GM19438 (cell line): ENCODE results near the gene ZRSR2.
"Not testable (repeated sequence)": the region's sequence is repeated elsewhere in the genome, so short reads cannot be mapped to it uniquely, and the experiment has no call there.

Experiments used
- ATAC-seq: cut with Tn5 transposase; IDR thresholded peaks from one replicate; pipeline ENCODE4 v1.9.1; 2021; ENCODE audit warnings: low read depth; ENCODE audit not compliant: unreplicated experiment

Gene ZRSR2, protein sequence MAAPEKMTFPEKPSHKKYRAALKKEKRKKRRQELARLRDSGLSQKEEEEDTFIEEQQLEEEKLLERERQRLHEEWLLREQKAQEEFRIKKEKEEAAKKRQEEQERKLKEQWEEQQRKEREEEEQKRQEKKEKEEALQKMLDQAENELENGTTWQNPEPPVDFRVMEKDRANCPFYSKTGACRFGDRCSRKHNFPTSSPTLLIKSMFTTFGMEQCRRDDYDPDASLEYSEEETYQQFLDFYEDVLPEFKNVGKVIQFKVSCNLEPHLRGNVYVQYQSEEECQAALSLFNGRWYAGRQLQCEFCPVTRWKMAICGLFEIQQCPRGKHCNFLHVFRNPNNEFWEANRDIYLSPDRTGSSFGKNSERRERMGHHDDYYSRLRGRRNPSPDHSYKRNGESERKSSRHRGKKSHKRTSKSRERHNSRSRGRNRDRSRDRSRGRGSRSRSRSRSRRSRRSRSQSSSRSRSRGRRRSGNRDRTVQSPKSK

DNA sequence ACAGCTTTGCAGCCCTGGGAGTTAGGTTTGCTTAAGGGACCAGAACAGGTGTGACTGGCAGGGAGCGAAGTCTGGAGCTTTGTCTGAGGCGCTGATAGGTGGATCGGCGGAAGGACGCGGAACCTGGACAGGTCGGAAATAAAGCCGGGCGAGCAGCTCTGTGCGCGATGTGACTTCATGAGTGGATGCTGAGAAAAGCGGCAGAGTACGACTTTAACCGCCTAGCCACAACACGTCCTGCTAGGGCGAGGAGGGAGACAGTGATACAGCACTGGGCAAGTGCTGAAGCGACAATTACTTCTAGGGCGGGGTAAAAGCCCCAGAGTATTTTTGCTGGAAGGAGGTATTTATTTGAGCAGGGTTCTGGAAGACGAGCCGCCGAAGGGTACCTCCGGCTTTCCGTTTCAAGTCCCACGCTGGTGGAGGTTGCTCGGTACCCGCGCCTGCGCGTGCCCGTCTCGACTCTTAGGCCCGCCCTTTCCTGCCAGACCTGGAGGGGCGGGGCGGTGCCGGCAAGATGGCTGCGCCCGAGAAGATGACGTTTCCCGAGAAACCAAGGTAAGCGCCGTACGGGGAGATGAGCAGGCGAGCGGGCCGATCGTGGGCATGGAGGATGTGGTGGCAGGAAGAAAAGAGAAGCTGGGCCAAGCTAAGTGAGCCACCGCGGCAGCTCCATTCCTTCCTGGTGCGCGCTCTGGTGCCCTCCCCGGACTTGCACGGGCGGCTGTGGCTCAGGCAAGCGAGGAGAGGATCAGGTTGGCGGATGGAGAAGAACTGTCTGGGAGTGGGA lies at the start of gene ZRSR2:
ZRSR2 (plus strand) TSS at position 506 of the 790 bp plus-strand sequence; CDS start at position 518, 12 bp downstream.
- peak; percentile 93 for ATAC-seq

DNA sequence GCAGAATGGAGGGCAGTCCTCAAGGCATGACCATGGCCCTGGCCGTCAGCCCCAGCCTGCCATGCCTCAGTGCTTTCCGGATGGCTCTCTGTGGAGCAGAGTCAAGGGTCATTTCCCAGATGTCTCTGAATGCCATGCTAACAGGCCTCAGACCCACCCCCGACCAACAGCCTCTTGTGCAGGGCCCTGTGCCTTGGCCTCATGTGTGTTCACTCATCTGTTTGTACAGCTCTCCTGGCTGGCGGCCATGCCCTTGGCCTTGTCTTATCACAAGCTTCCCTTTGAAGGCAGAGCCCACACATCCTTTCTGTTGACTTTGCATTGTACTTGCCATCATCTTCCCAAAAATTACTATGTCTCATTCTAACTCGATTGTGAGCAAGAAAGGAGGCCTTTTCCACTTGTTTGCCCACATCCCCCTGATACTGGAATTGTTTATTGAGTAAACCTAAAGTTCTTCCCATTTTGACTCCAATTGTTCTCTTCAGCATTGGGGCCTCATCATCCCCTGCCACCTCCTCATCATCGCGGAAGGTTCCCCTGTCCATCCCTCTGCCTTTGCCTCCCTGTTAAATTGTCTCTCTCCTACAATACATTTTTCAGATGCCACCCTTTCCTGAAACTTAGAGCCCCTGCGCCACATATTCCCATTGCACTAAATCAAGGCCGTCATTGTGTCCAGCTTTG lies 46.0 kb upstream of the ZRSR2 start:
- ATAC-seq, result no peak

DNA sequence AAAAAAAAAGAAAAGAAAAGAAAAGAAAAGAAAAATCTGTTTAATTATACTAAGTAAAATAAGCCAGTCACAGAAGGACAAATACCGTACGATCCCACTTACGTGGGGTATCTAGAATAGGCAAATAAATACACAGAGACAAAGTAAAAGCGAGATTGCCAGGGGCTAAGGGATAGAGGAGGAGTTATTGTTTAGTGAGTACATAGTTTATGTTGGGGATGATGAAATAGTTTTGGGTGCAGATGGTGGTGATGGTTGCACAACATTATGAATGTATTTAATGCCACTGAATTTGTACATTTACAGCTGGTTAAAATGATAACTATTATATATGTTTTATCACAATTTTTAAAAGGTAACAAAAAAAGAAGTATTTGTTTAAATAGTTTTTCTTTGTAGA lies 45.1 kb upstream of the ZRSR2 start:
- ATAC-seq, result no peak

DNA sequence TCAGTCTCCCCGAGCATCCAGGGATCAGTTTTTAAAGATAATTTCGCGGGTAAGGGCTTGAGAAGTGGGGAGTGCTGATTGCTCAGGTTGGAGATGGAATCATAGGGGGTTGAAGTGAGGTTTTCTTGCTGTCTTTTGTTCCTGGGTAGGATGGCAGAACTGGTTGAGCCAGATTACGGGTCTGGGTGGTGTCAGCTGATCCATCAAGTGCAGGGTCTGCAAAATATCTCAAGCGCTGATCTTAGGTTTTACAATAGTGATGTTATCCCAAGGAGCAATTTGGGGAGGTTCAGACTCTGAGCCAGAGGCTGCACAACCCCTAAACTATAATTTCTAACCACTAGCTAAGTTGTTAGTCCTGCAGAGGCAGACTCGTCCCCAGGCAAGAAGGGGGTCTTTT lies 43.6 kb upstream of the ZRSR2 start:
- ATAC-seq, result not testable (repeated sequence)

DNA sequence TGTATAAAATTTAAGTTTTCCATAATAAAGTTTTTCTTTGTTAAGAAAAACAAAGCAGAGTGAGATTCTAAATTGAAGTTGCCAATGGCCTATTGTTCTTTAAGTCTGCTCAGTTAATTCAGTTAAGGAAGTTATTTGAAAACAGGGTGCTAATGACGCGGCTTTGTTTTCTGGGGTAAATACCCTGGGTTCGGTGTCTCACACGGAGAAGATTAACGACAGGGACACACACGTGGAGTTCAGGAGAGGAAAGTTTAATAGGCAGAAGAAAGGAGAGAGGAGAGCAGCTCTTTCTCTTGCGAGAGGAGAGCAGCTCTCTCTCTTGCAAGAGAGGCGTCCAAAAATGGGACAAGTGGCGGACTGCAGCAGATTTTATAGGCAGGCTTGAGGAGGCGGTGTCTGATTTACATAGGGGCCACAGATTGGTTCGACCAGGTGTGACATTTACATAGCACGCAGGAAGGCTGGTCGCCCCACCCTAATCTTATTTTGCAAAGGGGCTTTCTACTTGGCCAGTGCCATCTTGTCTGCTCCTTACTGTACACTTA lies 42.6 kb upstream of the ZRSR2 start:
- no peak for ATAC-seq

DNA sequence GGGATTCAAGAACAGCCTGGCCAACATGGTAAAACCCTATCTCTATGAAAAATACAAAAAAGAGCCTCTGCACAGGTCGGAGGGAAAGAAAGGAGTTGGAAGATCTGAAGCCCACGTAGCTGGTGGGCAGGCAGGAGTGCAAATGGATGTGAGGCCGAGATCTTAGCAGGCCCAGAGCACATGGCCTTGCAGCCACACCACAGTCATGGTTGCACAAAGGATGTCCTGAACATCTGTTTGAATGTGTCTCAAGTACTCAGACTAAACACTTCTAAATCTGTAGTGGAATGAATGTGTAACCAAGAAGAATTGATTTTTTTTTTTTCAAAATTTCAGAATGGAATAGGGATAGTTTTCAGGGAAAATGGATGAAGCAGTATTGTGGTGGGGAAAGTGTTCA lies 41.4 kb upstream of the ZRSR2 start:
- no peak for ATAC-seq

DNA sequence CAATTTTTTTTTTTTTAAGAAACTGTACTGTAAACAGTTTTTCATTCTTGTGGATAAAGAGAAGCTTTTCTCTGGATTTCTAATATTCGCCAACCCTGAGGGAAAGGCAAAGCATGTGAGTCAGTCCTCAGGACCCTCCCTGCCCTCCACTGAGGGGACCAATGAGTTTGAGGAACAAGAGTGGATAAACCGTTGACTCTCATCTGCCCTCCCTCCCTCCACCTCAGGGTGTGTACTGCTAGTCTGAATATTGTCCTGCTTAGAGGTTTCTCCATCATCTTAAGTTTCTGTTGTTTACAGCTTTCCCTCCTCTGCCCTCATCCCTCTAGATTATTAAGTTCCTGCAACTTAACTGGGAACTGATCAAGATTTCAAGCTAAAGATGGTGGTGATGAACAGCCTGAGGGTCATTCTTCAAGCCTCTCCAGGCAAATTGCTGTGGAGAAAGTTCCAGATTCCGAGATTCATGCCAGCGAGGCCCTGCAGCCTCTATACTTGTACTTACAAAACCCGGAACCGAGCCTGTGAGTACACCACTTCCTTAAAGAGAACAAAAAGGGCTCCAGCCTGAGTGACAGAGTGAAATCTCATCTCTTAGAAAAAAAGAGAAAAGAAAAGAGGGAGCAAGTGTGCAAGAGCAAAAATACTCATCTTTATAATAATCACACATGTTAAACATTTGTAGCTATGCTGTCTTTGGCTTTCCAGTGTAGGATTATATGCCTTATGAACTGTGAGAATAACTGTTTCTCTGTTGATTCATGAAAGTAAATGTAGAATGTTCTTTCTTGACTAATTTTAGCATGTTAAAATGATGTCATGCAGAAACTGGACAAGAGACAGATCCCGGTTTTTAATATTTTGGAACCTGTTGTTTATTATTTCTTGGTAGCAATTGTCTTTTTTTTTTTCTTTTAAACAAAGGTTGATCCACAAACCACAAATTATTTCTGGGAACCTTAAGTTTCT lies 40.4 kb upstream of the ZRSR2 start:
- ATAC-seq, result peak; percentile 67

DNA sequence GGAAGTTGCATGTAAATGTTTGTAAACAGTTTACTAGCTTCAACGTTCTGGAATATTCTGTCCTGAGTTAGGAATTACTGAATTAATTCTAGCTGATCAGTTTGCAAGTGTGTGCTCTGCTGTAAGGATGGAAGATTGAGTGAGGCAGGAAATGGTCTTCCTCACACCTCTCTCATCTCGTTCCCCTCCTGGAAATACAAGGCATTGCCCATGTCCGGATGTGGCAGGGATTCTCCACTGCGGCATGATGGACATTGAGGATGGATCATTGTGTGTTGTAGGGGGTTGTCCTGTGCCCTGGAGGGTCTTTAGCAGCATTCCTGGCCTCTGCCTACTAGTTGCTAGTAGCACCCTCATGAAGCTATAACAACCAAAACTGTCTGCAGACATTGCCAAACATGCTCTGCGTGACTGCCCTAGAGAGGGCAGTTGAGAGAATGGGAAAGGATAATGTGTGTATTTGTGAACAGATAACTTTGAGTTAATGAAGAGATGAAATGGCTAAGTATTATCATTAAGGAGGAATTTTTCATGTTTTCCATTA lies 39.6 kb upstream of the ZRSR2 start:
- ATAC-seq, result no peak

DNA sequence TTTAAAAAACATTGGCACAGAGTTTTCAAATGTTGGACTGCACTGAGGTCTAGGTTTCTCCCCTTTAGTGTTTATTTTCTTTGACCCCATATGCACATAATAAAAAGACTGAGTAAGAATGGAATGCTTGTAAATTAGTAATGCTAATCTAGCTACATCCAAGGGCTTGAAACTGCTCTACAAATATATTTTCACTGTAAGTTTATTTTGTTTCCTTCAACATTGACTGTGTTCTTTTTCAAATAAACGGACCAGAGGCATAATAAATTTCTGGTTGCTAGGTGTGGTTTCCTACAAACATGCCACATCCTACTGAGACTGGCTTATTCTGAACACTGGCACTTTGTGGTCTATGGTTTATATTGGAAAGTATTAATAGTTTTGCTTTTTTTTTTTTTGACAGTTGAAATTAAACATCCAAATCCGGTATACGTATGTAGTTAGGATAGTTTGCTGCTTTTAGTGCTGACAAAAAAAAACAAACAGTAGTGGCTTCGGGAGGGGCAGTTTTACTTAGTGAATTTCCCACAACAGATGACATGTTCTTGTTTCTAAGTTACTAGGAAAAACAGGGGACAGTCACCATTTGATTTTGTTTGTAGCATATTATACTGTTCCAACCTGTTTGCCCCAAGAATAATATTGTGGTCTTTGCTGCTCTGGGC lies 39.0 kb upstream of the ZRSR2 start:
- ATAC-seq, result no peak

DNA sequence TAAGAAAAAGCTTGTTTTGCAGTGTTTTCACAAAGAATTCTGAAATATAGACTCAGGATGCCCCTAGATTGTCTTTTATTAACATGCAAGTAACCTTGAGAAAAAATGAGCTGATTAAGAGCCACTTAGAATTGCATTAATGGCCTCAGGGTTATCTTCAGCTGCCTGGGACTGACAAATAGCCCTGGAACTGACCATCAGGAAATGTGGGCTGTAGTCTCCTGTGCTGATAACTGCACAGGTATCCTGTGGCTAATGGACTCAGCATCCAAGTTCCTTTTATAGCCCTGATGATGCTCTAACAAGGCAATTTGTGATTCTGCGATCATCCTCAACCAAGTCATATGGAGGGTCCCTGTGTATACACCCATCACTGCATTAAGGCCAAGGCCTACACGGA lies 35.2 kb upstream of the ZRSR2 start:
- no peak for ATAC-seq

DNA sequence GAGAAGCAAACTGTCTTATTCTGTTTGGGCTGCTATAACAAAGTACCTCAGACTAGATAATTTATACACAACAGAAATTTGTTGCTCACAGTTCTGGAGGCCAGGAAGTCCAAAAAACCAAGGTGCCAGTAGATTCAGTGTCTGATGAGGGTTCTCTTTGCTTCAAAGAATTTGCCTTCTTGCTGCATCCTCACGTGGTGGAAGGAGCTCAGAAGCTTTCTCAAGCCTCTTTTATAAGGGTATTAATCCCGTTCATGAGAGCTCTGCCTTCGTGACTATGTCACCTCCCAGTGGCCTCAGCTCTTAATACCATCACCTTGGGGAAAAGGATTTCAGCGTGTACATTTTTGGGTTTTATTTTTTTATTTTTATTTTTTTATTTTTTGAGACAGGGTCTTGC lies 32.1 kb upstream of the ZRSR2 start:
- no peak for ATAC-seq

DNA sequence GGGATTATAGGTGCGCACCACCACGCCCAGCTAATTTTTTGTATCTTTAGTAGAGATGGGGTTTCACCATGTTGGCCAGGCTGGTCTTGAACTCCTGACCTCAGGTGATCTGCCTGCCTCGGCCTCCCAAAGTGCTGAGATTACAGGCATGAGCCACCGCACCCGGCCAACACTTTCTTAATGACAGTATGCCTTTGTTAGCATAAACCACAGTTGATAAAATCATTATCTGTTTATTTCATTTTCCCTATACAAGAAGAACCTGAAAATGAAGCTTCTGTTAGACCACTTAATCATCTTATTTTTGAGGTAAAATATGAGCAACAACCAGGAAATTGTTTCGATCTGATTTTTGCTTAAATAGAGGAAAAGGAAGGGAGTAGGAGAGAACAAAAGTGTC lies 30.4 kb upstream of the ZRSR2 start:
- ATAC-seq, result not testable (repeated sequence)

DNA sequence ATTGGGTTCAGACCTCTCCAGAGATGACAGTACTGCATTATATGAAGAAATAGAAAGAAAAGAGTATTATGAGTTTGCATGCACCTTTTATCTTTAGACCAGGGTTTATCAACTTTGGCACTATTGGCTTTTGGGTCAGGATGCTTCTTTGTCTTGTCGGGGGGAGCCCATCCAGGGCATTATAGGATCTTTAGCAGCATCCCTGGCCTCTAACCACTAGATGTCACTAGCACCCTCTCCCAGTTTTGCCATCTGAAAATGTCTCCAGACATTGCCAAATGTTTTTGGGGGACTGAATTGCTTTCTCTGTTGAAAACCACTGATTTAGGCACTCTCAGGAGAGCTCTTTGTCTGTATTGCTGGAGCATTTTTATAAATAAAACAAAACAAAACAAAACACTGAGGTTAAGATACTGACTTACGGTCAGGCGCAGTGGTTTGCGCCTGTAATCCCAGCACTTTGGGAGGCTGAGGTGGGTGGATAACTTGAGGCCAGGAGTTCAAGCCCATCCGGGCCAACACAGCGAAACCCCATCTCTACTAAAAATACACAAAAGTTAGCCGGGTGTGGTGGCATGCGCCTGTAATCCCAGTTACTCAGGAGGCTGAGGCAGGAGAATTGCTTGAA lies 28.6 kb upstream of the ZRSR2 start:
- no peak for ATAC-seq

DNA sequence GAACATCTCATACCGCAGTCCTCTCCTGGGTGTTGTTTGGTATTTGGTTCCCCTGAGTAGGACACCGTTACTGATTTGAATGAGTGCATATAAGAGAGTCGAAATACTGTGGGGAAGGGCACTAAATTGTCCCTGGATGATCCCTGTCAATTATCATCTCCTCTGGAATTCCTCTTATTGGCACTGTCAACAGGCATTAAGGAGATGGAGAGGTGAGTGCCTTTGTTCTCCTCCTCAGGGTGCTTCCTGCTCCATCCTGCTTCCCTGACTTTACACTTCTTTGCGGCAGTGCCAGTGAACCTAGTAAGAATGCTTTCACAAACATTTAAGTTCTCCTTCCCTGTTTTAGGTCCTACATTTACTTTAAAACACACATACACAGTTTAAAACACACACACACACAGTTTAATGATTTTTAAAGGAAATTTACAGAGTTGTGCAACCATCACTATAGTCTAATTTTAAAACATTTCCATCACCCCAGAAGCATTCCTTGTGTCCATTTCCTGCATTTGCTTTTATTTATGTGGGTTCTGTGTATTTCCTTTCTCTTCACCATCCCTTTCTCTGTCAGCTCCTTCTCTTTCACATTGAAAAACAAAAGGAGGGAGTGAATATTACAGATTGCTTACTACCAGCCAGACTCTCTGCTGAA lies 20.9 kb upstream of the ZRSR2 start:
- no peak for ATAC-seq

DNA sequence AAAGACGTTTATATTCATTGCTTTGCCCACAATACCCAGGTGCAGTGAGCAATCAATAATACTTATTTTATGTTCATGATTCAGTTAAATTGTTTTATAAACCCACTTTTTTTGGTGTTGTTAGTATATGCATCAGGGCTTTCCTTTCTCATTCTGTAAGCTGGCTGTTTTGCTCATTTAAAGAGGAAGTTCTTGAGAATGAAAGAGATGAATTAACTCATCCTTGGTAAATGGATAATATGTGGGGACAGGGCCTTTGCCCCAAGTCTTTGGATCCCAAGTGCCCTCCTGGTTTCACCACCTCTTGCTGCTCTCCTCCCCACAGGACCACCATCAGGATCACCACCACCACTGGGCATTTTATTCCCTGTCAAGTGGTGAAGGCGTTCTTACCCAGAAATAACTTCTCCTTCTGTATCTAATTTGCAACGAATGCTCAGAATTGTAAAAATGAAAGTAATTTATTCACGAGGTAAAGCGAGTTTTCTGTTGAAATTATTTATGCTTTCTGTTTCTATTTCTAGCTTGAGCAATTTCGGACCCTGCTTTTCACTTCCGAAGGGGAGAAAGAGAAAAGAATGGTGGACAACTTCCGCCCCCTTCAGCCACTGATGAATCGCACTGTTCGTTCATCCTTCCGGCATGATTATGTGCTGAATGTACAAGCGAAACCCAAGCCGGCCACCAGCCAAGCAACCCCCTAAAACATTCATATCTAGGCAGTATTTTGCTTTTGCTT lies 8.2 kb upstream of the ZRSR2 start:
- ATAC-seq, result peak; percentile 85

DNA sequence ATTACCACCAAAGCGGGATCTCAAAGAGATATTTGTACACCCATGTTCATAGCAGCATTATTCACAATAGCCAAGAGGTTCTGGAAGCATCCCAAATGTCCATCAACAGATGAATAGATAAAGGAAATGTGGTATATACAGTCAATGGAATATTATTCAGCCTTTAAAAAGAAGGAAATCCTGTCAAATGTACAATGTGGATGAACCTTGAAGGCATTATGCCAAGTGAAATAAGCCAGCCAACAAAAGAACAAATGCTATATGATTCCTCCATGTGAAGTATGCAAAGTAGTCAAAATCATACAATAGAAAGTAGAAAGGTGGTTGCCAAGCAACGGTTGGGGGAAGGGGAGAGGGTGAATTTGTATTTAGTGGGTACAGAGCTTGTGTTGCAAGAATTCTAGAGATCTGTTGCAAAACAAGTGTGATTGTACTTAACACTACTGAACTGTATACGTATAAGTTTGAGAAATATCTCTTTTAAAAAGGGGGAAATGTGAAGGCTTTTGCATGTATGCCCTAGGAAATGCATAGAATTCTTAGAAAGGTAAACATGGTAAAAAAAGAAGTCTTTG lies 5.0 kb upstream of the ZRSR2 start:
- no peak for ATAC-seq

DNA sequence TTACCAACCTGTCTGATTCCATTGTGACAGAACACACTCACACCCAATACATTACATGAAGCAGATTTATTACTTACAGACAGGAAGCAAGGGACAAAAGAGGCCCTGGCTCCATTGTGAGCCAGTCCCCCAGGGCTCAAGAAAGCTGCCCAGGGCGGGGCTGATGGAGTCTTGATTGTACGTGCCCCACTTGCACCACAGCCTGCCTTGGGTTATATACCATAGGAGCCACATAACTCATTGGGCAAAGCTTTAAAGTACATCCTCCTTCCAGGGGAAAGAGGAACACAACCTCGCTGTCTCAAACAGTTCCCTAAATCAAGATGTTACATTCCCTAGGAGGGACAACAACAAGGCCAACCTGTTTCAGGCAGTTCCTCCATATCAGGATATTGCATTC lies 3.4 kb upstream of the ZRSR2 start:
- no peak for ATAC-seq
